Neural progenitor cell (in vitro differentiated cells): Measurements from ENCODE around the gene PIGQ.

Experiments used
- CTCF ChIP-seq: fragments of 200-600 bp; sonication (generic); IDR thresholded peaks from 2 replicates; pipeline ENCODE4 v1.5.1; 2017; ENCODE audit warnings: antibody characterized with exemption, mild to moderate bottlenecking
- EZH2 ChIP-seq: fragments of 200-600 bp; sonication (generic); IDR thresholded peaks from 2 replicates; pipeline ENCODE4 v1.6.1; 2017; ENCODE audit warnings: antibody characterized with exemption, mild to moderate bottlenecking, moderate library complexity

- TF ChIP-seq EZH2 (no peak), CTCF (no peak)
Measured at GRCh38 chr16:596736-597060, 26.9 kb downstream of the PIGQ start.
